HG02642 (cell line): ENCODE measurements around the gene RAMP1.
"Not testable (repeated sequence)": the region's sequence is repeated elsewhere in the genome, so short reads cannot be mapped to it uniquely, and the experiment has no call there.

Experiments used
- ATAC-seq: cut with Tn5 transposase; IDR thresholded peaks from one replicate; pipeline ENCODE4 v1.9.1; 2021; ENCODE audit warnings: mild to moderate bottlenecking; ENCODE audit not compliant: unreplicated experiment, poor library complexity

Gene RAMP1

GRCh38 chr2:237859533-237860272 lies at the start of gene RAMP1:
RAMP1 (plus strand) TSS chr2:237859623; CDS start chr2:237859676, 53 bp downstream.
- ATAC-seq: no peak

- no peak for ATAC-seq
Observed at GRCh38 chr2:237815637-237816036, 43.8 kb upstream of the RAMP1 start.

GRCh38 chr2:237816531-237816930 lies 42.9 kb upstream of the RAMP1 start:
- ATAC-seq: no peak

- no peak for ATAC-seq
Observed at GRCh38 chr2:237818066-237818473, 41.4 kb upstream of the RAMP1 start.

DNA sequence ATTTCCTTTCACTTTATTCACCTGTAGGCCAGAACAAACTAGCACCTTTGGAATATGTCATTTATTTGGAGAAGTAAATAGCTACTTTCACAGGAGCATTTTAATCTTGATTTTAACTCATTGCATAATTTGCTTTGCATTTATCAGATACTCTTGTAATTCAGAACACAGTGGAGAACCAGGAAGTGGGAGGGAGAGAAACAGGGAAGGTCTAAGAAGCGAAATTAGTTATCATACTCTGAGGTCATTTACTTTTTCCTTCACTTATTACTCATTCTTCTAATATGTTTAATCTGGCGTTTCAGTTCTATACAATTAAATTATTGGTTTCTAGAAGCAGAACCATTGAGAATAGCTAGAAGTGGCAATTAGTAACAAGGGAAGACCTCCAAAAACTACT lies 40.2 kb upstream of the RAMP1 start:
- no peak for ATAC-seq

GRCh38 chr2:237820421-237820820 lies 39.0 kb upstream of the RAMP1 start:
- ATAC-seq: no peak

DNA sequence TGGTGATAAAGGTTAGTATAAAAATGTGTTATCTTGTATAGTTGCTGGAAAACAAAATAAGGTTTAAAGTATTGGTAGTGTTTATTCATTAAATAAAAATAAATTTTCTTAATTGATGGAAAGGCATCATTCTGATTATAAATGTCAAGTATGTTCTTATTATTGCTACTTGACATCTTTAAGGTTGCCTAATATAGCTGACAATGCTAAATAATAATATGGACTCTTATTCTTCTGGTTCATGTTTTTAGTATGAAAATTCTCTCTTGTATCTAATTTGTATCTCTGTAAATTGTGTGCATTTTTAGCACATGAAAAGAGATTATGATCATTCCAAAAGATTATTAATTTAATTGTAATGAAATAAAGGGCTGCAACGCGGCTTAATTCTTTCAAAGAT lies 35.9 kb upstream of the RAMP1 start:
- ATAC-seq: no peak

- no peak for ATAC-seq
Observed at GRCh38 chr2:237824085-237824484, 35.3 kb upstream of the RAMP1 start.

- no peak for ATAC-seq
Observed at GRCh38 chr2:237827421-237827987, 31.9 kb upstream of the RAMP1 start.

GRCh38 chr2:237830522-237830921 lies 28.9 kb upstream of the RAMP1 start:
- no peak for ATAC-seq

DNA sequence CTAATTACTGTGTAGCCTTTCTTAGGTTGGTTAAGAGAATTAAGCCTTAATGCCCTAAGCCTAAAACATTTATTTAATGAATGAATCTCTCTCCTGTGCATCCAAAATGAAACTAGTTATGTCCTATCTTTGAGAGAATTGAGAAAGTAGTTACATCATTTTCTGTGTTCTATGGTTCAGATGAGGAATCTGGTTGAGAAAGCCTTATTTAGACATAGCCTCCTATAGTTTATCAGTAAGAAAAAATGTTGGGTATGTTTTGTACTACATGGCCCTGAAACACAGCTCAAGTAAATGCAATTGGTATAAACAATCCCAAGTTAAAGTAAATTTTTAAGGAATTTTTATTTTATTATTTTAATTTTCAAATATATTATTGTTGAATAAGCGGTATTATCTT lies 25.9 kb upstream of the RAMP1 start:
- ATAC-seq: no peak

GRCh38 chr2:237835372-237835771 lies 24.1 kb upstream of the RAMP1 start:
- ATAC-seq: no peak

- ATAC-seq: no peak
Observed at GRCh38 chr2:237841051-237841450, 18.4 kb upstream of the RAMP1 start.

DNA sequence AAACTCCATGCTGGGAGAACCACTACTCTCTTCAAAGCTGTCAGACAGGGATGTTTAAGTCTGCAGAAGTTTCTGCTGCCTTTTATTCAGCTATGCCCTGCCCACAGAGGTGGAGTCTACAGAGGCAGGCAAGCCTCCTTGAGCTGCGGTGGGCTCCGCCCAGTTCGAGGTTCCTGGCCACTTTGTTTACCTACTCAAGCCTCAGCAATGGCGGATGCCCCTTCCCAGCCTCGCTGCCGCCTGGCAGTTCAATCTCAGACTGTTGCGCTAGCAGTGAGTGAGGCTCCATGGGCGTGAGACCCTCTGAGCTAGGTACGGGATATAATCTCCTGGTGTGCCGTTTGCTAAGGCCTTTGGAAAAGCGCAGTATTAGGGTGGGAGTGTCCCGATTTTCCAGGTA lies 10.5 kb upstream of the RAMP1 start:
- ATAC-seq: not testable (repeated sequence)

DNA sequence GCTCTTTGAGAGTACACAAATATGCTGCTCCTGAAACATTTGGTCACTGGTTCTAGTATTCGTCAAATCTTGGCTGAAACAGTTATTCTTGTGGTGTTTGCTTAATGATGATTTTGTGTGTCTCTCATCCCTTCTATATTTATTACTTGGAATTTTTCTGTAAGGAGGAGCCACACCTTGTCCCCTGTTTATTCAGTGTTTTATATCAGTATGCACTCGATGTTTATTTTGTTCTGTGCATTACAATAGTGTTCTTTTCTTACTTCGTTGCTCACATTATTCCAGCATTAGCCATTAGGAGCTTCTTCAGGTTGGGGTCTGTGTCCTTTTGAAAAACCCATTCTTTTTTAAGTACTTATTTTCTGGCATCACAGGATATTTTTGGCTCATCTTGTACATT lies 5.1 kb upstream of the RAMP1 start:
- ATAC-seq: no peak

DNA sequence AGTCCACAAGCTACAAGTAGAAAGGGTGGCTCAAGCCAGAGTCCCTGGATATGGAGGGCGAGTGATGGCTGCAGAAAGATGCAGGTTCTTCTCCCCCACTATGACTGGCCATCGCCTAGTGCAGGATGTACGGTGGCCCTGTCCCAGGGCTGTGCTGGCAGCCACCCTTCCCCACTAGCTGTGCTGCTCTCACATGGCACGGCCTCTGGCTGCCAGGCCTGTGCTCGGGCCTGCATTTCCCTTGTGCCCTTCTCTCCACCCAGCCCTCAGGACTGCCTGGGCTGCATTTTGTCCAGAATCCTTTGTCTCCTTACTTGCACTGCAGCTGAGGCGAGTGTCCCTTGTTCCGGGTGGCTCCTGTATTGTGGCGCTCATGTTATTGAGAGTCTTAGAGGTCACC lies 1.6 kb upstream of the RAMP1 start:
- no peak for ATAC-seq

DNA sequence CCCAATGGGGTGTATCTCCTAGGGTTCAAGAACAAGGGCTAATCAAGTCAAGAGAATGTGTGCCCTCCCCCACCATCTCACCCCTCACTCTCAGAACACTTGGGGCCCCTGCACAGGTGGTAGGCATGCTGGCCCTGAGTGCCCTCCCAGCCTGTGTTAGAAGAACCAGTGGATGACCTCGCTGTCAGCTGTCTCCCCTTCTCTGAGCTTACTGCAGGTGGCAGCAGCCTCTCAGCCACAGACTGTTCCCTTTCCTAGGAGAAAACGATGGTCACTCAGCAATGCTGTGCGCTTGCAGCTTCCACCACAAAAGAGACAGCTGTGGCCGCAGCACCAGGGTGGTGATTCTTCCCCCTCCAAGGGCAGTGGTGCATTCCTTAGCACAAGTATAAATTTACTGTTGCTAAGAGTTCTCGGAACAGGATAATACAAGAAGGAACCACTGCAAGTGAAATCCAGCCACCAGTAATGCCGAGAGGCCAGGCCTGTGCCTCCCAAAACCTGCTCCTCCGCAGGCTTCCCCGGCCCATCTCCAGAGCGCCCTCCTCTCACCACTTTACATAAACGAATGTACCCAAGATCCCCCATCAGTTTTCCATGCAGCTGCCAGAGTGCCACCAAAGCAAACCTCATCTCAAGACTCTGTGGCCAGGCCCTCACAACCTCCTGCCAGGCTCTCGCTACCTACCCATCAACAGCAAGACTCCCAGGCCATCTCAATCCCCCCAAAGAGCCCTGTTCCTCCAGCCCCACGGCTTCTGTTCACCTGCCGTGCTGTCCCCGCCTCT lies 935 bp upstream of the RAMP1 start:
- no peak for ATAC-seq

DNA sequence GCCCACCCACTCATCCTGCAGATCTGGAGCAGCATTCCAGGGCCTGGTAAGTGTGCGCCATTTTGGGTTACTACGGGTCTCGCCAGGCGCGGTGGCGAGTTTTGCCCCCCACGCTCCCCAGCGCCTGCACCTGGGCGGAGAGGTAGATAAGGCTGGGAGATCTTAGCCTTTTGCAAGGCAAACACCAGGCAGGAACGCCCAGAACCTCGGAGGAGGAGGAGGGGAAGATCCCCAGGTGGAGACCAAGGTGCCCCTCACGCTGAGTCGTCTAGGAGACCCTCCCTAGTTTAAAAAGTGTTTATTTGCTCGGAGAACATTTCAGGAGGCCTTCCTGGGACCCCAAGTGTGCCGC lies 365 bp upstream of the RAMP1 start:
- no peak for ATAC-seq

DNA sequence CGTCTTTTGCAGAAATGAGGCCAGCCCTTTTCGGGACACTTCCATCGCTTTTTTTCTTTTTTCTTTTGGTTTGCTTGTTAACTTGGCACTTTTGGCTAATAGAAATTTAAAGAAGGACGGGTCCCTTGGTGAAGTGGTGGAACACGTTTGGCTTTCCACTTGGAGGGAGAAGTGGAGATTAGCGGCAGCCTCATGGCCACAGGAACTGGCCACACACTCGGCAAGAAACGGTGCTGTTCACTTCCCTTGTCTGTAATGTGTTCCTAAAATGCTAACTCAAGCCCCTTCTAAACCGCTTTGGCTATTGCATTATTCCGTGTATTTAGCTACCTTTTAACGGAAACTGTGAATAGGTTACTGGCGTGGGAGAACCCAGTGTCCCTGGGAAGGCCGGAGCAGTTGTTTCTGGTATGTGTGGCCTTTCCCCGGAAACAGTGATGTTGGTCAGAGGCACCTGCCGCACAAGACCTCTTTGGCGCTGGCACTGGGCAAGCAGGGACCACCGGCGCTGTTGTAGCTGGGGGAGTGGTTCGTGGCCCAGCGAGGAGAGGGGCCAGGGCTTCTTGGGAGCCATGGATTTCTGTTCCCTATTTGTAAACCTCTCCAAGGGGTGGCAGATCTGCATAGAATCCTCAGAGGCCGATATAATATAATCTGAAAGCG lies 981 bp downstream of the RAMP1 start:
- ATAC-seq: no peak

GRCh38 chr2:237861875-237862527 lies 2.6 kb downstream of the RAMP1 start:
- ATAC-seq: no peak

- ATAC-seq: no peak
Observed at GRCh38 chr2:237862528-237862895, 3.1 kb downstream of the RAMP1 start.
